Keratinocyte (primary cell): ENCODE results near the gene BCAM. TPM values are rescaled to one million over a fixed set of nuclear protein-coding genes. Genes with fewer than 3 reads are reported as not detected.
"Not testable (repeated sequence)": the region's sequence is repeated elsewhere in the genome, so short reads cannot be mapped to it uniquely, and the experiment has no call there.

ENCODE experiments used
- DNase-seq: peaks from one replicate; pipeline ENCODE4 v3.0.0-alpha.2; 2011; ENCODE audit warnings: low read depth, missing footprints, low spot score
- FAIRE-seq: peaks from 2 replicates; lab custom pipeline; 2011; peaks lifted over from hg19 to GRCh38; lab: Jason Lieb, UNC
- H2AFZ ChIP-seq: 2 replicates; pipeline ENCODE4 v1.6.0; 2012; ENCODE audit warnings: low read length, control low read depth, inconsistent platforms; ENCODE audit not compliant: control insufficient read depth
- H3K27ac ChIP-seq: 2 replicates; pipeline ENCODE4 v1.5.1; 2011; ENCODE audit warnings: low read length; ENCODE audit not compliant: control insufficient read depth, insufficient read depth
- H3K27me3 ChIP-seq: 3 replicates; pipeline ENCODE4 v1.6.0; 2011; ENCODE audit warnings: low read length; ENCODE audit not compliant: control insufficient read depth, insufficient read depth; ENCODE audit errors: extremely low read depth
- H3K36me3 ChIP-seq, 2 experiments: 2 replicates in 1 of 2; 3 replicates in 1 of 2; pipeline ENCODE4 v1.5.1; 2011; ENCODE audit warnings: low read length in 2 of 2, mild to moderate bottlenecking in 1 of 2; ENCODE audit not compliant: control insufficient read depth in 2 of 2, insufficient read depth in 2 of 2; ENCODE audit errors: extremely low read depth in 1 of 2
- H3K4me1 ChIP-seq: 3 replicates; pipeline ENCODE4 v1.5.1; 2011; ENCODE audit warnings: low read length; ENCODE audit not compliant: control insufficient read depth, insufficient read depth; ENCODE audit errors: extremely low read depth
- H3K4me2 ChIP-seq: 3 replicates; pipeline ENCODE4 v1.6.0; 2011; ENCODE audit warnings: low read depth, low read length; ENCODE audit not compliant: control insufficient read depth, insufficient read depth; ENCODE audit errors: extremely low read depth
- H3K4me3 ChIP-seq, 3 experiments: fragments of 200-600 bp in 1 of 3; sonication (generic) in 1 of 3; 2 replicates in 2 of 3; 3 replicates in 1 of 3; pipeline ENCODE4 v1.5.1; 2011 to 2016; ENCODE audit warnings: low read length in 3 of 3, mild to moderate bottlenecking in 3 of 3, control low read depth in 2 of 3, inconsistent platforms in 1 of 3, low read depth in 1 of 3, mixed read lengths in 1 of 3, mixed run types in 1 of 3, moderate library complexity in 1 of 3; ENCODE audit not compliant: control insufficient read depth in 2 of 3, insufficient read depth in 2 of 3; ENCODE audit errors: extremely low read depth in 1 of 3
- H3K79me2 ChIP-seq: 2 replicates; pipeline ENCODE4 v1.6.0; 2012; ENCODE audit warnings: low read length; ENCODE audit not compliant: control insufficient read depth, insufficient read depth
- H3K9ac ChIP-seq: 3 replicates; pipeline ENCODE4 v1.6.0; 2011; ENCODE audit warnings: low read length; ENCODE audit not compliant: control insufficient read depth, insufficient read depth; ENCODE audit errors: extremely low read depth
- H3K9me1 ChIP-seq: 3 replicates; pipeline ENCODE4 v1.6.0; 2011; ENCODE audit warnings: low read length; ENCODE audit not compliant: control insufficient read depth, insufficient read depth; ENCODE audit errors: extremely low read depth
- H3K9me3 ChIP-seq: 2 replicates; pipeline ENCODE4 v1.5.1; 2012; ENCODE audit warnings: low read depth, low read length; ENCODE audit not compliant: control insufficient read depth
- H4K20me1 ChIP-seq: 3 replicates; pipeline ENCODE4 v1.6.0; 2011; ENCODE audit warnings: low read length; ENCODE audit not compliant: control insufficient read depth, insufficient read depth; ENCODE audit errors: extremely low read depth
- EZH2 ChIP-seq: IDR thresholded peaks from one replicate; pipeline ENCODE4 v1.6.1; 2012; ENCODE audit warnings: inconsistent platforms, mild to moderate bottlenecking, low read length, moderate library complexity
- dilution Hi-C: fragments of 300-500 bp; cut with MboI; formaldehyde crosslinking; loops from one replicate; pipeline ENCODE4 v1.7.0; 2020; ENCODE audit warnings: low sequenced_read_pairs; ENCODE audit not compliant: extremely low pct_ligation_motif_present
- polyA plus RNA-seq, 5 experiments: library from polyadenylated mRNA; depleted of rRNA in 3 of 5; stranded (reverse) in 3 of 5; stranded (forward) in 1 of 5; unstranded in 1 of 5; fragments of >200 nt; gene quantifications; 1 replicate in 1 of 5; 2 replicates in 3 of 5; 3 replicates in 1 of 5; pipeline versions ENCODE4 v1.2.1 to v1.2.3, GENCODE V29; 2011 to 2012; ENCODE audit warnings: missing spikeins in 2 of 5, low read depth in 1 of 5, low replicate concordance in 1 of 5
- TF ChIP-seq, protein P1 (sequence below), 3 experiments: IDR thresholded peaks in 1 of 3; conservative IDR thresholded peaks in 1 of 3; optimal IDR thresholded peaks in 1 of 3; 2 replicates in 2 of 3; 3 replicates in 1 of 3; pipeline versions ENCODE3 to v1.5.1; 2011; ENCODE audit warnings: low read length in 3 of 3, mild to moderate bottlenecking in 3 of 3, moderate library complexity in 2 of 3, control low read depth in 1 of 3, inconsistent platforms in 1 of 3; ENCODE audit not compliant: insufficient read depth in 2 of 3; ENCODE audit errors: extremely low read depth in 1 of 3

The BCAM gene
- polyA plus RNA-seq, 1 donor (not counting 4 experiments of a cell fraction or from before 2014, with no cell fraction given): 13.6 TPM

DNA sequence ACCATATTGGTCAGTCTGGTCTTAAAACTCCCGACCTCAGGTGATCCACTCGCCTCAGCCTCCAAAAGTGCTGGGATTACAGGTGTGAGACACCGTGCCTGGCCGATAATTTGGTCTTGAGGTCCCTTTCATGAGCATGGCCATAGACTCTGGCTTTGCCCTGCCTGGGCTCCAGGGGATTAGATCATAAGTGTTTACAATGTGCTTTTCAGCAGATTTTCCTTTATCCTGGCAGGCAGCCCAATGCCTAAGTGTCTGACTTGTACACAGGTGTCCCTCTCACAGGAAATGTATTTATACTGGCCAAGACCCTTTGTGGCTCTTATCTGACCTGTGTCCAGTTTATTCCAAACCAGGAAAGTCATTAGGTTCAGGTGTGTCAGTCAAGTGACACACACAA lies 15.9 kb downstream of the BCAM start:
- no peak for FAIRE-seq
- TF ChIP-seq, protein P1, sequence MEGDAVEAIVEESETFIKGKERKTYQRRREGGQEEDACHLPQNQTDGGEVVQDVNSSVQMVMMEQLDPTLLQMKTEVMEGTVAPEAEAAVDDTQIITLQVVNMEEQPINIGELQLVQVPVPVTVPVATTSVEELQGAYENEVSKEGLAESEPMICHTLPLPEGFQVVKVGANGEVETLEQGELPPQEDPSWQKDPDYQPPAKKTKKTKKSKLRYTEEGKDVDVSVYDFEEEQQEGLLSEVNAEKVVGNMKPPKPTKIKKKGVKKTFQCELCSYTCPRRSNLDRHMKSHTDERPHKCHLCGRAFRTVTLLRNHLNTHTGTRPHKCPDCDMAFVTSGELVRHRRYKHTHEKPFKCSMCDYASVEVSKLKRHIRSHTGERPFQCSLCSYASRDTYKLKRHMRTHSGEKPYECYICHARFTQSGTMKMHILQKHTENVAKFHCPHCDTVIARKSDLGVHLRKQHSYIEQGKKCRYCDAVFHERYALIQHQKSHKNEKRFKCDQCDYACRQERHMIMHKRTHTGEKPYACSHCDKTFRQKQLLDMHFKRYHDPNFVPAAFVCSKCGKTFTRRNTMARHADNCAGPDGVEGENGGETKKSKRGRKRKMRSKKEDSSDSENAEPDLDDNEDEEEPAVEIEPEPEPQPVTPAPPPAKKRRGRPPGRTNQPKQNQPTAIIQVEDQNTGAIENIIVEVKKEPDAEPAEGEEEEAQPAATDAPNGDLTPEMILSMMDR (optimal IDR thresholded peaks at IDR 0.05 in 1 of 3, IDR thresholded peaks at IDR 0.05 in 1 of 3, conservative IDR thresholded peaks at IDR 0.05 in 1 of 3; ENCODE audit: extremely low read depth in 1 of 3, insufficient read depth in 2 of 3, low read length in 3 of 3): no peak
- TF ChIP-seq EZH2: no peak
- Histone ChIP-seq H3K27ac (no peak overlapping the region), H3K4me3 (no peak overlapping the region), H4K20me1 (no peaks in the 10 kb centered on the region), H3K9me3 (no peaks in the 10 kb centered on the region), H3K4me1 (no peaks in the 10 kb centered on the region), H3K4me2 (no peak overlapping the region), H3K79me2 (no peaks in the 10 kb centered on the region), H3K9ac (no peak overlapping the region), H2AFZ (no peak overlapping the region), H3K9me1 (no peaks in the 10 kb centered on the region), H3K36me3 (no peaks in the 10 kb centered on the region), H3K27me3 (peaks cover 17% of the 10 kb centered on the region)
- no peak for DNase-seq
- dilution Hi-C loops: no loop called here

DNA sequence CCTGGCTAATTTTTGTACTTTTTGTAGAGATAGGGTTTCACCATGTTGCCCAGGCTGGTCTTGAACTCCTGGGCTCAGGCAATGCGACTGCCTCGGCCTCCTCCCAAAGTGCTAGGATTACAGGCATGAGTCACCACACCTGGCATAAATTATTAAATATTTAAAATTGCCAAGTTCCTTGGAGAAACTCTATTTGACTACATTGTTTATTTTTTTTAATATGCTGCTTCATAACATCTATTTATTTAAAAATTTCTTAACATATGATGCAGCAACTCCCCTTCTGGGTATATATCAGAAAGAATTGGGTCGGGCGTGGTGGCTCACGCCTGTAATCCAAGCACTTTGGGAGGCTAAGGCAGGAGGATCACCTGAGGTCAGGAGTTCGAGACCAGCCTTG lies 24.0 kb downstream of the BCAM start:
- H3K27ac ChIP-seq, H3K9me1 ChIP-seq, H3K4me2 ChIP-seq, H2AFZ ChIP-seq, H3K4me3 ChIP-seq, H3K27me3 ChIP-seq, FAIRE-seq, dilution Hi-C loops, H3K79me2 ChIP-seq, H3K9ac ChIP-seq, H4K20me1 ChIP-seq, H3K36me3 ChIP-seq, DNase-seq, H3K4me1 ChIP-seq, H3K9me3 ChIP-seq: not testable (repeated sequence)

DNA sequence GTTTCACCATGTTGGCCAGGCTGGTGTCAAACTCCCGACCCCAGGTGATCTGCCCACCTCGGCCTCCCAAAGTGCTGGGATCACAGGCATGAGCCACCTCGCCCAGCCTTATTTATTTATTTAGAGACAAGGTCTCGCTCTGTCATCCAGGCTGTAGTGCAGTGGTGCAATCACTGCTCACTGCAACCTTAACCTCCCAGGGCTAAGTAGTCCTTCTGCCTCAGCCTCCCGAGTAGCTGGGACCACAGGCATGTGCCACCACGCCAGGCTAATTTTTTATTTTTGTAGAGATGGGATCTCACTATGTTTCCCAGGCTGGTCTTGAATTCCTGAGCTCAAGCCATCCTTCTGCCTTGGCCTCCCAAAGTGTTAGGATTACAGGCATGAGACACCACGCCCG lies 25.5 kb downstream of the BCAM start:
- H3K4me3 ChIP-seq, H3K27me3 ChIP-seq, H4K20me1 ChIP-seq, FAIRE-seq, H3K4me1 ChIP-seq, H3K27ac ChIP-seq, H3K9ac ChIP-seq, H3K36me3 ChIP-seq, H3K9me1 ChIP-seq, H2AFZ ChIP-seq, H3K4me2 ChIP-seq, DNase-seq, H3K9me3 ChIP-seq, dilution Hi-C loops, H3K79me2 ChIP-seq: not testable (repeated sequence)
